HK-2 (cell line): ENCODE results near the gene NTRK2.

Source experiments
- DNase-seq: peaks from one replicate; pipeline ENCODE4 v3.0.0-alpha.2; 2018; ENCODE audit not compliant: unreplicated experiment

The NTRK2 gene

GRCh38 chr9:84937581-84937980 is 268.1 kb downstream of the NTRK2 start:
- DNase-seq, result no peak

GRCh38 chr9:84939774-84940173 is 270.2 kb downstream of the NTRK2 start:
- DNase-seq, result no peak

- no peak for DNase-seq
Measured at GRCh38 chr9:84940294-84940693, 270.8 kb downstream of the NTRK2 start.

GRCh38 chr9:84941792-84942191 is 272.3 kb downstream of the NTRK2 start:
- no peak for DNase-seq

GRCh38 chr9:84943482-84944050 is 274.0 kb downstream of the NTRK2 start:
- no peak for DNase-seq

- DNase-seq, result no peak
Measured at GRCh38 chr9:84945878-84946538, 276.5 kb downstream of the NTRK2 start.

GRCh38 chr9:84947412-84947972 is 278.0 kb downstream of the NTRK2 start:
- DNase-seq, result no peak

GRCh38 chr9:84949258-84949657 is 279.7 kb downstream of the NTRK2 start:
- no peak for DNase-seq

- no peak for DNase-seq
Measured at GRCh38 chr9:84949971-84950370, 280.4 kb downstream of the NTRK2 start.

- DNase-seq, result no peak
Measured at GRCh38 chr9:84950879-84951811, 281.6 kb downstream of the NTRK2 start.

GRCh38 chr9:84953252-84953773 is 283.8 kb downstream of the NTRK2 start:
- DNase-seq, result no peak

- DNase-seq, result peak; percentile 71
Measured at GRCh38 chr9:84953797-84954705, 284.5 kb downstream of the NTRK2 start.

GRCh38 chr9:84955155-84955554 is 285.6 kb downstream of the NTRK2 start:
- no peak for DNase-seq

GRCh38 chr9:84955971-84956370 is 286.4 kb downstream of the NTRK2 start:
- no peak for DNase-seq

GRCh38 chr9:84959339-84959738 is 289.8 kb downstream of the NTRK2 start:
- DNase-seq, result no peak

GRCh38 chr9:84966876-84967830 is 297.6 kb downstream of the NTRK2 start:
- DNase-seq, result no peak

- DNase-seq, result no peak
Measured at GRCh38 chr9:84969084-84969483, 299.6 kb downstream of the NTRK2 start.

- no peak for DNase-seq
Measured at GRCh38 chr9:84969736-84970135, 300.2 kb downstream of the NTRK2 start.

- no peak for DNase-seq
Measured at GRCh38 chr9:84970432-84970831, 300.9 kb downstream of the NTRK2 start.

GRCh38 chr9:84971571-84971970 is 302.0 kb downstream of the NTRK2 start:
- no peak for DNase-seq
